ENCODE results near the gene SELENOS. TPM values are rescaled to one million over a fixed set of nuclear protein-coding genes. Genes with fewer than 3 reads are reported as not detected.

SELENOS gene
- total RNA-seq, 1 donor from 2014 or later, result 47.7 TPM

DNA sequence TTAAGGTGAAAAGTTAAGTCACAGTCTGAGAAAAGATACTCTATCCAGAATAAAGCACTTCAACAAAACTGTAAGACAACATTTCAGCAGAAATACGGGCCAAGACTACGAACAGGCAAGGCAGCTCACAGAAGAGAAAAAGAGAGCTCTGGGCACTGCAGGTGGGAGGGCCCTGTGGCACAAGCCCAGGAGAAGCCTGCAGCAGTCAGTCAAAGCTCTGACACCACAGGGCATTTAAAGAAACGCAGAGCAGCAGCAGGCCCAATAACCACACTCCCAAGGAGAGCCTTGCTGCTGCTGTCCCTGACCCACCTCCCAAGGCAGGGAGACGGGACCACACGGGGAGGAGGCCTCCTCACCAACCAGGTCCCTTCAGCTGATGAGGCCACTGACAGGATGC lies 44.6 kb downstream of the SELENOS start:
- no peak overlapping the region for H3K4me3 ChIP-seq (ENCODE audit: low read depth, low read length)
- no peak for DNase-seq (ENCODE audit: low read depth)
- TF ChIP-seq, protein P1, sequence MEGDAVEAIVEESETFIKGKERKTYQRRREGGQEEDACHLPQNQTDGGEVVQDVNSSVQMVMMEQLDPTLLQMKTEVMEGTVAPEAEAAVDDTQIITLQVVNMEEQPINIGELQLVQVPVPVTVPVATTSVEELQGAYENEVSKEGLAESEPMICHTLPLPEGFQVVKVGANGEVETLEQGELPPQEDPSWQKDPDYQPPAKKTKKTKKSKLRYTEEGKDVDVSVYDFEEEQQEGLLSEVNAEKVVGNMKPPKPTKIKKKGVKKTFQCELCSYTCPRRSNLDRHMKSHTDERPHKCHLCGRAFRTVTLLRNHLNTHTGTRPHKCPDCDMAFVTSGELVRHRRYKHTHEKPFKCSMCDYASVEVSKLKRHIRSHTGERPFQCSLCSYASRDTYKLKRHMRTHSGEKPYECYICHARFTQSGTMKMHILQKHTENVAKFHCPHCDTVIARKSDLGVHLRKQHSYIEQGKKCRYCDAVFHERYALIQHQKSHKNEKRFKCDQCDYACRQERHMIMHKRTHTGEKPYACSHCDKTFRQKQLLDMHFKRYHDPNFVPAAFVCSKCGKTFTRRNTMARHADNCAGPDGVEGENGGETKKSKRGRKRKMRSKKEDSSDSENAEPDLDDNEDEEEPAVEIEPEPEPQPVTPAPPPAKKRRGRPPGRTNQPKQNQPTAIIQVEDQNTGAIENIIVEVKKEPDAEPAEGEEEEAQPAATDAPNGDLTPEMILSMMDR (conservative IDR thresholded peaks at IDR 0.05; ENCODE audit: low read depth, low read length), result no peak

DNA sequence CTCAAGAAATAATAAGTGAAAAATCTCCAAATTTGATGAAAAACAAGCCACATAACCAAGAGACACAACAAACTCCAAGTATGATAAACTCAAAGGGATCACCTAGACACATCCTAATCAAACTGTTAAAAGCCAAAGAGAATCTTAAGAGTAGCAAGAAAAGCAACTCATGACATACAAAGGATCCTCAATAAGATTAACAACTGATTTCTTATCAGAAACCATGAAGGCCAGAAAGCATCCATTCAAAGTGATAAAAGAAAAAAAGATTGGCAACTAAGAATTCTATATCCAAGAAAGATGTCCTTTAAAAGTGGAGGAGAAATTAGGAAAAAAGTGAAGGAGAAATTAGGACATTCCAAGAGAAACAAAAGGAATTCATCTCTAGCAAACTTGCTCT lies 49.0 kb downstream of the SELENOS start:
- DNase-seq (ENCODE audit: low read depth), result no peak
- no peak overlapping the region for H3K4me3 ChIP-seq (ENCODE audit: low read depth, low read length)
- TF ChIP-seq, protein P1 (conservative IDR thresholded peaks at IDR 0.05; ENCODE audit: low read depth, low read length), result no peak

DNA sequence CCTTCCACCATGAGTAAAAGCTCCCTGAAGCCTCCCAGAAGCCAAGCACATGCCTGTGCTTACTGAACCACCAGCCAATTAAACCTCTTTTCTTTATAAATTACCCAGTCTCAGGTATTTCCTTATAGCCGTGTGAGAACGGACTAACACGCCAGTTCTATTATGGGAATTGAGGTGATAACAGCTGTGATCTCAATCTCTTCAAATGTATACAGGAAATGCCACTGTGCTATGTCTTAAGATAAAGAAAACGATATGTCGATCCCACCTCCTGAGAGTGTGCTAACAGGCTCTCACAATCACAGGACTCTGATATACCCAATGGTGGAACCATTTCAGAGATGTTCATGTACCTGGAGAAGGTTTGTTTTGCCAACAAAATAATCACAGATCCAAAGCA lies 51.6 kb downstream of the SELENOS start:
- H3K4me3 ChIP-seq (ENCODE audit: low read depth, low read length), result no peak overlapping the region
- DNase-seq (ENCODE audit: low read depth), result no peak
- TF ChIP-seq, protein P1 (conservative IDR thresholded peaks at IDR 0.05; ENCODE audit: low read depth, low read length), result no peak

Other genes starting within 250 kb of the SELENOS start
- 14.4 and 19.2 TPM in 2 replicates for gene CHSY1, start 25.4 kb downstream of the SELENOS start, total RNA-seq
- gene SNRPA1, start 17.8 kb upstream of the SELENOS start, total RNA-seq, result 62.4 and 97.7 TPM in 2 replicates
- gene PCSK6, start 212.2 kb upstream of the SELENOS start, total RNA-seq, result 3.7 and 7.3 TPM in 2 replicates

Measured in epithelial cell of proximal tubule (primary cell).